Measurements from ENCODE around the gene EZR. TPM values are rescaled to one million over a fixed set of nuclear protein-coding genes. Genes with fewer than 3 reads are reported as not detected.

Gene EZR
- total RNA-seq, 6 experiments from 2014 or later, result 118 to 183 (median 178) TPM

- Mint-ChIP-seq H3K9me3 (no peaks in the 10 kb centered on the region), H3K27ac (no peak overlapping the region), H3K4me1 (ENCODE audit: low read depth) (no peaks in the 10 kb centered on the region), H3K36me3 (ENCODE audit: low read depth) (no peaks in the 10 kb centered on the region), H3K4me3 (no peak overlapping the region), H3K27me3 (ENCODE audit: insufficient read depth) (no peaks in the 10 kb centered on the region; the same call in none of the 2 replicates)
- no peak for TF ChIP-seq CTCF (IDR thresholded peaks at IDR 0.05)
- no peak for DNase-seq
Observed at GRCh38 chr6:158753811-158754210, 65.4 kb downstream of the EZR start.

- no peaks in the 10 kb centered on the region for H3K4me1 Mint-ChIP-seq (ENCODE audit: low read depth)
- no peak for TF ChIP-seq CTCF (IDR thresholded peaks at IDR 0.05)
- DNase-seq, result no peak
- H3K36me3 Mint-ChIP-seq (ENCODE audit: low read depth), result no peaks in the 10 kb centered on the region
- H3K27me3 Mint-ChIP-seq (ENCODE audit: insufficient read depth), result no peaks in the 10 kb centered on the region; the same call in 1 of the 2 replicates
- no peak overlapping the region for H3K27ac Mint-ChIP-seq
- no peaks in the 10 kb centered on the region for H3K9me3 Mint-ChIP-seq
- H3K4me3 Mint-ChIP-seq, result no peak overlapping the region
Observed at GRCh38 chr6:158752613-158753012, 66.6 kb downstream of the EZR start.

GRCh38 chr6:158751921-158752320, 67.2 kb downstream of the EZR start:
- DNase-seq, result no peak
- TF ChIP-seq CTCF (IDR thresholded peaks at IDR 0.05), result no peak
- Mint-ChIP-seq H3K27ac (no peak overlapping the region), H3K9me3 (no peaks in the 10 kb centered on the region), H3K36me3 (ENCODE audit: low read depth) (no peaks in the 10 kb centered on the region), H3K4me1 (ENCODE audit: low read depth) (no peaks in the 10 kb centered on the region), H3K27me3 (ENCODE audit: insufficient read depth) (no peaks in the 10 kb centered on the region; the same call in 1 of the 2 replicates), H3K4me3 (no peak overlapping the region)

- Mint-ChIP-seq H3K4me1 (ENCODE audit: low read depth) (no peaks in the 10 kb centered on the region), H3K9me3 (no peaks in the 10 kb centered on the region), H3K4me3 (no peak overlapping the region), H3K27ac (no peak overlapping the region), H3K27me3 (ENCODE audit: insufficient read depth) (no peaks in the 10 kb centered on the region; the same call in 1 of the 2 replicates), H3K36me3 (ENCODE audit: low read depth) (no peaks in the 10 kb centered on the region)
- TF ChIP-seq CTCF (IDR thresholded peaks at IDR 0.05), result no peak
- no peak for DNase-seq
Observed at GRCh38 chr6:158751224-158751623, 67.9 kb downstream of the EZR start.

GRCh38 chr6:158744986-158745430, 74.2 kb downstream of the EZR start:
- TF ChIP-seq CTCF (IDR thresholded peaks at IDR 0.05), result no peak
- DNase-seq, result no peak
- Mint-ChIP-seq H3K9me3 (no peaks in the 10 kb centered on the region), H3K27ac (no peak overlapping the region), H3K4me3 (no peak overlapping the region), H3K27me3 (ENCODE audit: insufficient read depth) (no peaks in the 10 kb centered on the region), H3K4me1 (ENCODE audit: low read depth) (no peaks in the 10 kb centered on the region), H3K36me3 (ENCODE audit: low read depth) (peaks cover 17% of the 10 kb centered on the region)
